Midbrain (tissue), 1 donor: Measurements from ENCODE around the gene SORCS3.
"Not testable (repeated sequence)": the region's sequence is repeated elsewhere in the genome, so short reads cannot be mapped to it uniquely, and the experiment has no call there.

Source experiments
- DNase-seq: peaks from one replicate; lab custom pipeline; 2025; lab: John Stamatoyannopoulos, UW

Gene SORCS3

DNA sequence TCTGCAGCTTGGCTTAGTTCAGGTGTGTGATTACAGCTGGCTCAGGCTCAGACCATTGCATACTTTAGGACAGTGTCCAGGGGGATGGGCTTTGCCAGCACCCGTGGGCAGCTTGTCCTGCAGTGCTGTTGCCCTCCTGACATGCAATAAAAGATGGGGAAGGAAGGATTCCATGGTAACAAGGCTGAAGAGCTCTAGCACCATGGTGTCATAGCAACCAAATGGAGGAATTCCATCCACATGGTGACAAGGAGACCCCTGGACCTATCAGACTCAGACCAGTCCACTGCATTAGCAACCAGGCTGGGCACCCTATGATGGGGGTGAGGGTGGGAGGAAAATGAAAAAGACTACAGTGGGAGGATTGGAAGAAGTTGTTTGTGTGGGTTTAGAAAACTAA, 49.9 kb downstream of the SORCS3 start:
- DNase-seq, result no peak

DNA sequence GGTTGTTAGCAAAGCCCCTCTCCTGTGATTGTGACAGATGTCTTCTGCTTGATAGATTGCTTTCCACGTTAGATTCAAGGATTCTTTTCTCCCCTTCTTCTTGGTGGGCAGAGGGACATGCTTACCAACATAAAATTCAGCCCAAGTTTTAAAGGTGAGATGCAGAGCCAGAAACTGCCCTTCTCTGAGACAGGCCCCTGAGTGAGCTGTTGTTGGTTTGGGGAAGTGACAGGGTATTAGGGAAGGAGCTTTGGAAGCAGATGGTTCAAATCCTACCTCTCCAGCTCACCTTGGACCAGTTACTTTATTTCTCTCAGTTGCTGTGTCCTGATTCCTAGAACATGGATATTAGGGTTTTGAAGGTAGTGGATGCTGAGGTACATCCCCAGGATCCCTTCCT, 53.0 kb downstream of the SORCS3 start:
- DNase-seq, result no peak

DNA sequence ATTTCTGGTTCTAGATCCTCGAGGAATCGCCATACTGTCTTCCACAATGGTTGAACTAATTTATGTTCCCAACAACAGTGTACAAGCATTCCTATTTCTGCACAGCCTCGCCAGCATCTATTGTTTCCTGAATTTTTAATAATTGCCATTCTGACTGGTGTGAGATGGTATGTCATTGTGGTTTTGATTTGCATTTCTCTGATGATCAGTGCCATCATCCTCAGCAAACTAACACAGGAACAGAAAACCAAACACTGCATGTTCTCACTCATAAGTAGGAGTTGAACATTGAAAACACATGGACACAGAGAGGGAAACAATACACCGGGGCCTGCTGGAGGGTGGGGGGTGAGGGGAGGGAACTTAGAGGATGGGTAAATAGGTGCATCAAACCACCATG, 62.2 kb downstream of the SORCS3 start:
- not testable (repeated sequence) for DNase-seq

DNA sequence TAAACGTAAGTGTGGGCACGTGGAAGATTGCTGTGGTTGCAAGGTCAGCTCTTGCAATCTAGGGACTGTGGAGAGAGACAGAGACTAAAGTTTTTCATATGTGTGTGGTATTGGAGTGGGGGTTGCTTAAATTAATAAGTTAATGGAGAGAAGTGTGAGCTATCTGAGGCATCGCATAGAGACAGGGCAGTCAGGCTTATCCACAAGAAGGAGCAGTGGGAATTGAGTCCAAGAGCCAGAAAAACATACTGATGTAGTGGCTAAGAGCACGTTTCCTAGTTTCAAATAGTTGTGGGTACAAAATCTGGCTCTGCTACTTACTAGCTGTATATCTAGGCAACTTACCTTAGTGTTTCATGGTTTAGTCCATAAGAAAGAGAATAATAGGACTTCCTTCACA, 65.8 kb downstream of the SORCS3 start:
- no peak for DNase-seq

DNA sequence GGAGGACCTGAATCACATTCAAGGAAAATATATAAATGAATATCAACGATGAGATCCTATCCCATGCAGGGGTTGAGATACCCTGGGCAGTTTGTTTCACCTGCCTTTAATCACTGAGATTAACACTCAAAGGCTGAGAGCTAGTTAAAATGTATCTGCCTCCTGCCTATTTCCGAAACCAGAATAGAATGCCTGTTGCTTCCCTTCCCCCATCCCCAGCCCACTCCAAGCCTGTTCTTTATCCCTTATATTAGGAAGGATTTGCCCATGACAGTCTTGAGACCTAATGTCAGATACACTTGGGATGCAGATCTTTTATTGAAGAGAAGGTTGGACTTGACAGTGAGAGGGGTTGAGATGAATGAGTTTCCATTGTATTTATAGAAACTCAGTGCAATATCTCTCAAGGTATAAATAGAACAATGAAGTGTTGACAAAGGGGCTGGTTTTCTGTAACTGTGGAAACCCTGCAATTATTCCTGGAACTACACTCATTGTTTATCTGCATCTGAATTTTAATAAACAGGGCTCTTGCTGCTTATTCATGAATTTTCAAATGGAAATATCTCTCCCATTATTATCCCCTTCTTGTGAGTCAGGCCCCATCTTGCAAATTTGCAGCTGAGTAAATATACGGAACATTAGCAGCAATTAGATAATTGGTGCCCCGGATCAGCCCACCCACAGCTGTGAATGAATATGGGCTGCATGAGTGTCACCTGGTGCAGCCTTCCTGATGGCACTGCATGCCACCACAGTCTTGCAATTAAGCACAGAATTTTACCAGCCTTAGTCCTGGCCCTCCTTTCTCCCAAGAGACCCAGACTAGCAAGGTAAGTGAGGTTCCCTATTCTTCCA, 66.7 kb downstream of the SORCS3 start:
- DNase-seq, result no peak

DNA sequence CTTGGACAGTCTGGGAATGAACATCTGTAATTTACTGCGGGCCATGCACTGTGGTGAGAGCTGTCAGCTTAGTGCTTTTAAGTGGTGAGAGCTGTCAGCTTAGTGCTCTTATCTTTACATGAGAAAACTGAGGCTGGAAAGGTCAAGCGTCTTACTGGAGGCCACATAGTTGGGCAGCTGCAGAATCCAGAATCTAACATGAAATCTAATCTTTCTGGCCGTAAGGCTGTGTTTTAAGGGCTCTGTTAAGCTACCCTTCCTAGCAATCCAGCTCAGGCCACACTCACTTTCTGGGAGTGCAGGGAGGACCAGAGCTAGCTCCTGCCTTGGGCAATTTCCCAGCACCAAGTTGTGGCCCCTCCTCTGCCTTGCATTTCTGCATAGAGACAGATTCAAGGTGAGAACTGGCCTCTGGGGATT, 70.2 kb downstream of the SORCS3 start:
- no peak for DNase-seq

DNA sequence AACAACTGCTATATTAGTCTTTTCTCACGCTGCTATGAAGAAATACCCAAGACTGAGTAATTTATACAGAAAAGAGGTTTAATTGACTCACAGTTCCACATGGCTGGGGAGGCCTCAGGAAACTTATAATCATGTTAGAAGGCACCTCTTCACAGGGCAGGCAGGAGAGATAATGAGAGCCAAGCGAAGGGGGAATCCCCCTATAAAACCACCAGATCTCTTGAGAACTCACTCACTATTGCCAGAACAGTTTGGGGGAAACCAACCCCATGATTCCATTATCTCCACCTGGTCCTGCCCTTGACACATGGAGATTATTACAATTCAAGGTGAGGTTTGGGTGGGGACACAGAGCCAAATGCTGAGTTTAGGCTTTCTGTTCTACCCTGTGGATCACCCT, 89.5 kb downstream of the SORCS3 start:
- DNase-seq, result not testable (repeated sequence)

DNA sequence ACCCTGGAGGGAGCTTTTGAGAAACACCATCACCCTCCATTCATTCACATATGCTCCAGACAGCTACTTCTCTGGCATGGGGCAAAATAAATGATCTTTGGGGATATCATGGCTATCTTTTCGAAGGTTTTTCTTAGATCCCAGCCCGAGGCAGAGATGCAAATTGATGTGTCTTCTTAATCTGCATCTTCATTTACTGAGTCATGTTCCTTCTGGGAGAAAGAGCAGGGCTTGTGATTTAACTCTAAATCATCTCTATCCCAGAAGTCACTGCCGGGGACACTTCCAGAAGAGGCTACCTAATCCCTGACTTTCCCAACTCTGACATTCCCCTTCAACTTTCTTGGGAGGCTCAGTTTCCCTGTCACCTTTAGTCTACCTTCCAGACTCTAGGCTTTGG, 90.1 kb downstream of the SORCS3 start:
- no peak for DNase-seq

DNA sequence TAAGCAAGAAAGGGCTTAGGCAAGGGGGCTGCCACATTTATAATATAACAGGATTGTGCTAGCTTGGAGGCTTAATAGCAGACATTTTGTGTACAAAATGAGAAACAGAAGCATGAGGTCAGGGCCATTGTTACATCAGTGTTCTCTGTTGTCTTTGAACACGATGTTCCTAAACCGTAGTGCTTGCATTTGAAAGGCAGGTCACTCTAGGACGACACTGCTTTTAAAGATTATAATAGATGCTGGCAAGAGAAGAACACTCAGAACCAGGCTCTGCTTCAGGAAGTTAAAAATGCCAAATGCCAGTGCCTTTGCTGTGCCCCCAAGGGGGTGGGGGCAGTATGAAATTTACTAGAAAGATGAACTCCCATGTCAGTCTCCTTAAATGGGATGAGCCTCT, 91.1 kb downstream of the SORCS3 start:
- peak; percentile 67 for DNase-seq

DNA sequence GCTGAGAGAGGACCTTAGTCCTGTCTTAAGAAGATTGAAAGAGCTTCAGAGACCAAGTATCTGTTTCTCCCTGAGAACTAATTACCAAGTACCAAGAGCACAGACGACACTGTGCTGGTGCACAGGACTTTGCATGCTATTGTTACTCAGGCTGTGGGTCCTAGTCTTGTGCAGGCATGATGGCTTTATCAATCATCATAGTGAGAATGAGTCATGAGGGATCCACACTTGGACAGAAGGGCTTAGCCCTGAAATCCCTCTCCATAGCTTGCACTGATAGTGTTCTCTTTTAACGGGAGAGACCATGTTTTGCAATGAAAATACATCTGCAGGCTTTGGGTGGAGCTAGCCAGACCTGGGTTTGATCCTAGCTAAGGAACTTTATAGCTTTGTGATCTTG, 93.3 kb downstream of the SORCS3 start:
- DNase-seq, result peak; percentile 7

DNA sequence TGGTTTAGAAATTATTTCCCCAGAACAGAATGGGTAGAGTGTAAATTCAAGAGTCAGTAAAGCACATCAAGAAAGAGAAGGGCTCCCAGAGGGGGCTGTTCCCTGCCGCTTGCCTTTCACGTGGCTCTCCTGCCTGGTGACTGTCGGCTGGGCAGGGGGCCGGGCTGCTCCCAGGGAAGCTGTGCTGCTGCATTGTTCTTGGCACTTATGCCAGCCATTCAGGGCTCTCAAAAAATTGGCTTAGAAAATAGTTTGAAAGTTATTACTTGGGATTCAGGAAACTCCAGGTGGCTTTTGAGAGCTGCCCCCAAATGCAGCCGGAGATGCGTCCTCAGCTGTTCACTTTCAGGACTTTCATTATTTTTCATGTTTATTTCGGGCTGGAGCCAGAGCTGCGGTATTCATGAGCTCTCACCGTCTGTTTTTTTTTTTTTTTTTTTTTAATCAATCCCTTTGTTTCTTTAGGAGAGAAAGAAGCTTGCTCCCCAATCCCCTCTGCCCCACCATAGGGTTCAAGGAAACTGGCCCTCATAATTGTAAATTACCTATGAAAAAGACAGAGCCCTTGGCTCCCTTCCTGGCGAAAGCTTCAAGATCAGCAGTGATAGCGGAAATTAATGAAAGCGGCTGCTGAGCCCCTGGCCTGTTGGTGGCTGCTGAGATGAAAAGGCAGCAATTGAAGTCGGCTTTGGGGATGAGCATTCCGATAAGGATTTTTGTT, 94.1 kb downstream of the SORCS3 start:
- DNase-seq, result peak; percentile 46

DNA sequence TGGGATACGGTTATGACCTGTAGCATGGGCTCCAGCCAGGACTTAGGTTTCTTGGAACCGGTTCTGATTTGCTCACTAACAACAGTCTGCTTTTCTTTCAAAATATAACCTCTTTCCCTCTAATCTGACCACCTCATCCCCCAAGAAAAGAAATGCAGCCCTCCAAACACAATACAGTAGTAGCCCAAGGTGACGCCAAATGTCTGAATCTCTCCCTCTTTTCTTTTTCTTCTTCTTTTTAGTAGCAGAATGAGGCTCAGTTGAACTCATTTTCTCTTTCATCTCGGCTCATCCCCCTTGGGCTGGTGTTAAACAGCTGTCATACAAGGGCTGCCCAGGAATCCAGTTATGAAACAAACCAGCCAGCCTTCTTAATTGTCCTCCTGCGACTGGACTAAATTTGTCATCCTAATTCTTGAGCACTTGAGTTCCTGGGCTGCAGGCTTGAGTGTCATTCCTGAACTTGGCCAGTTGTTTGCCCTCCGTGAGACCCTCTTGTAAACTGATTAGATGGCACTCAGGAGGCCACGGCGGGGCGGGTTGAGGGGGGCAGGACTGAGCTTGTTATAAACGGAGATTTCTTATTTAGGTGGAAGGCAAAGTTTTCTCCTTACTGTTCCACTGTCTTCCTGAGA, 94.8 kb downstream of the SORCS3 start:
- DNase-seq, result no peak

DNA sequence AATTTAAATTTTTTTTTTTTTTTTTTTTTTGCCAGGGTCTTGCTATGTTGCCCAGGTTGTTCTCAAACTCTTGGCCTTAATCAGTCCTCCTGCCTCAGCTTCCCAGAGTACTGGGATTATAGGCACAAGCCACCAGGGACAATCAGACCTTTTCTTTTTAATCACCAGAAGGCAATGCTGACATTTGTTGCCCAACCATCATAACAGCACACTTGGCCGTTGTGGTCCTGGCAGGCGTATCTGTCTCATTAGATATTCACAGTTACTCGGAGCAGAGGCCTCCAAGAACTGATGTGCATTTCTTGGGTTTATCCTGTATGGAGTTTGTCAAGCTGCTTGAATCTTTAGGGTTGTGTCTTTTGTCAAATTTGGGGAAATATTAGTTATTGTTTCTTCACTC, 100.0 kb downstream of the SORCS3 start:
- no peak for DNase-seq

DNA sequence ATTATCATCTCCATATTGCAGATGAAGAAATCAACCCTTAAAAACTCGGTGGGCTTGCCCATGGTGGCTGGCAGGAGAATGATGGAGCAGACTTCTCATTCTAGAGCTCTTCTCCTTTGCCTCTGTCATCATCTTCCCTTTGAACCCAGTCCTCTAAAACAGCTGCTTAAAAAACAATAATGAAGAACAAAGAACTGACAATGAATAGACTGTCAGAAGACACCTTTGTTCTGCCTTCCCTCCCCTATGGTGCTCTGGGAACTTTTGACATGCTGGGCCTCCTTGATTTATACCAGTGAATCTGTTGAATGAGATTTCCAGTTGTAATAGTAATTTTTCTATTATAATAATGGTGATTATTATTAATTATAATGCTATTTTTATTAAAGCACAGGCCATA, 103.0 kb downstream of the SORCS3 start:
- no peak for DNase-seq

DNA sequence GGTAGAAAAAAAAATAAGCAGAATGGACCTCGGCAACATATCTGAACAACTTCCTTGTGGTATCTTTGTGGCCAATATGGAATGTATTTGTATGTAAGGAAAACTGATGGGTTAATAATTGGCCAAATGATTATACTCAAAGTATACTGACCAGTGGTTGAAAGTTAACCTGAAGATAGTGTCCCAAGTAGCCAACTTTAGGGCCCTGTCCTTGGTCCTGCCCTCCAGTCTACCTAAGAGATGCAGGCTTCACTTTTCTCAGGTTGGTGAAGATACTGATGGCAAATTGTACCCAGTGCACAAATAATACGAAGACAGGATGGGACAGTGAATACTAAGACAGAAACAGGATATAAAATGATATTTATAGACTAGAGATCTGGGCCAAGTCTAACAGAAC, 109.2 kb downstream of the SORCS3 start:
- no peak for DNase-seq

DNA sequence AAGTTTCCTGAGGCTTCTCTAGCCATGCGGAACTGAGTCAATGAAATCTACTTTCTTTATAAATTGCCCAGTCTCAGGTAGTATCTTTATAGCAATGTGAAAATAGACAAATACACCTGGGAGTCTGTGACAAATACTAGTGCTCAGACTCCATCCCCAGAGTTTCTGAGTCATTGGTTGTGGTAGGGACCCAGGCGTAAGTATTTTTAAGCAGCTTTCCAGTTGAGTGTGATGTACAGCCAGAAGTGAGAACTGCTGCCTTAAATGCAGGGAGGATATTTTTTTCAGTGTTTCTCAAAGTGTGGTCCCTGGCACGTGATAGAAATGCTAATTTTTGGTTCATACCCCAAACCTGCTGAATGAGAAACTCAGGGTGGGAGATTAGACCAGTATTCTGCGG, 121.7 kb downstream of the SORCS3 start:
- no peak for DNase-seq

DNA sequence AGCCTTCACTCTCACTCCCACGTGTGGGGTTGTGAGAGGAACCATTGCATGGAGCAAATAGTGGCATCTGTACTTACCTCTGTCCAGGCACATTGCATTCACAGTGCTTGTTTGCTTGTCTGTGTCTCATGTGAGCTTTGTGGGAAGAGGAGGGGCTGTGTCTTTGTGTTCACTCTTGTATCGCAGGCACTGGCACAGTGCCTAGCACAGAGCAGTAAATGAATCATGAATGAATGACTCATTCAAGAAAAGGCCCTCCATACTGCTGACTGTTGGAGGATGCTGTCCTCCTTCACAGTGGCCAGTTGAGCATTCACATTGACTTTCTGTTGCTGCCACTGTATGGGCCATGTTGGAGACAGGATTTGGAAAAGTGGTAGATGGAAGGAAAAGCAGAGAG, 125.3 kb downstream of the SORCS3 start:
- DNase-seq, result peak; percentile 8

DNA sequence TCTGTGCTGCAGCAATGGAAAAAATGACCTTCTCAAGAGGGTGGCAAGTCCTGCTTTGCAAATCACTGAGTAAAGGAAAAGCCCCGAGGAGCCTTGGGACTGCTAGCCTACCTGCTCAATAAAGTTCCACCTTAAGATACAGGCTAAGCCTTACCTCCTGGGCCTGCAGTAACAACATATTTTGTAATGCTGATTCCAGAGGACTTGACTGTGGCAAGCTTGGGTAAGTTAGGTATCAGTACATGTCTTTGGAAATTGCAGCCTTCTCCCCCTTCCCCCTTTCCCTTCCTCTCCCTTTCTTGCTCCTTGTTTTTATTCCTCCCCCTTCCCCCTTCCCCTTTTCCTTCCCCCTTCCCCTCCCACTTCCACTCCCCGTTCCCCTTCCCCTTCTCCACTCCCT, 126.2 kb downstream of the SORCS3 start:
- no peak for DNase-seq

DNA sequence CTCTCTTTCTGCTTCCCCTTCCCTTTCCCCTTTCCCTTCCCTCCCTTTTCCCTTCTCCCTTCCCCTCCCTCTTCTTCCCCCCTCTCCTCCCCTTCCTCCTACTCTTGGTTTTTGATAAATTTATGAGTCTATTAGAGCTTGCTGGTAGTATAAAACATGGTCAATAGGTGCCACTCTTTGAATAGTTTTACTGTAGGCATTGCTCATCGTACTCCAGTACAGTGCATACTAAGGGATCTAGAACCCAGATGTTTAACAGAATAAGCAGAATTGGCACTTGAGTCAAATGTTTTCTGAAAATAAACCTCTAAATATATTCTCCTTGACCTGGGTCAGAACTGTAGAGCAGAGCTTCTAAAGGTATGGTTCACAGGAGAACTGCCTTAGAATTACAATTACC, 126.7 kb downstream of the SORCS3 start:
- no peak for DNase-seq

DNA sequence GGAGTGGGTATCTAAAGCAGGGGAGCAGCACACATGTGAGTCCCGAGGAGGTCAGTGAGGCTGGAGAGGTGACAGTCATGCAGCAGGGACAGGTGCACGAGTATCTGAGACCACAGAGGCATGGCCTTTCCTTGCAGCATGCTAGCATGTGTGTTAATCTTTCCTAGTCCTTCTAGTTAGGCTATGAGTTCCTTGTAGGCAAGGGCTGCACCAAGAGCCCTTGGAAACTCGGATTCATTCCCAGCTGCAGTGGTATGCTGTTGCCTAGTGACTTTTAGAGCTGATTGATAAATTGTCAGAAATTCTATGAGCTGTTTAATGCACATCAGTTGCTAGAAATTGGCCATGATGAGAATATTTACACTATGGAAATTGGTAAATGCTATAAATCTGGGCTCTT, 132.0 kb downstream of the SORCS3 start:
- DNase-seq, result no peak

DNA sequence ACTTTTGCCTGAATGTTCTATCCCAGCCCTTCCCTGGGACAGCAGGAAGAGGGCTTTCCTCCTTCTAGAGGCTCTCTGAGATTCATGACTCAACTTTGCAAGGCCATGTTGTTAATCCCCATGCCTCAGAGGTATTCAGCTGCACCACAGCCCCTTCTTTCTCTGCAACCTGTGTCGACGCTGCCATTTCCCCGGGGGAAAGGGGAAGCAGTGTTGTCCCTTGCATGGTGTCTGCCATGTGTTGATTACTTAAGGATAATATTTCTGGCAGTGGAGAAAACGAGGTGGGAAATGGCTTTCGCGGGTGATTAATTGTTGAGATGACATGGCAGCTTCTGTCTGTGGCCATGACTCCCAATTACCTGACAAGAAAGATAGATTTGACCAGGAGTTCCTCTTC, 133.1 kb downstream of the SORCS3 start:
- DNase-seq, result no peak

DNA sequence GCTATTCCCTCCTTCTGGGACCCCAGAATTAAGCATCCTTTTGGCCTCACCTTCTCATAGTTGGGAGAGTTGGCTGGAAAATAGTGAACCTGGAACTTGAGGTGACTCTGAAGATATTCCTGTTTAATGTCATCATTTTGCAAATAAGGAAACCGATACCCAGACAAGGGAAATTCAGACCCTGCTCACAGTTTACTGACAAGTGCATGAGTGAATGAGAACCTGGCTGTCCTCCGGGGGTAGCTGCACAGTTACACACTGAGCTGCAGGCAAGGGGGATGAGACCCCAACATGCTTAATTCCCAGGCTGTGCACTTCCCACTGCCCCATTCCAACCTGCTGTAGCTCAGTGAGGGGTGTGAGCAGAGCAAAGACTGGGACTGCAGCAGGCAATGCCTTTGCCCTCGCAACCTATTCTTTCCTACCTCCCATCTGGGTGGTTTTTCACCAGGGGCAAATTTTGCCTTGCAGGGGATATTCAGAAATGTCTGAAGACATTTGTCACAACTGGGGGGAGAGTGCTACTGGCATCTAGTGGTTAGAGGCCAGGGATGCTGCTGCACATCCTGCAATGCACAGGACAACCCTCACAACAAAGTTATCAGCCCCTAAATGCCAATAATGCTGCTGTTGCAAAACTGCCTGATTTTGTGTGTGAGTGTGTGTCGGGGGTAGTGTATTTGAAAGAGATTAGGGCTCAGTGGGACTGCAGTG, 136.2 kb downstream of the SORCS3 start:
- DNase-seq, result peak; percentile 33
